AML-193 (cell line): ENCODE measurements around the gene RCSD1.
"Not testable (repeated sequence)": the region's sequence is repeated elsewhere in the genome, so short reads cannot be mapped to it uniquely, and the experiment has no call there.

ENCODE experiments used
- DNase-seq, 2 experiments: peaks; one replicate each; lab custom pipeline; 2025; lab: John Stamatoyannopoulos, UW

Gene RCSD1

DNA sequence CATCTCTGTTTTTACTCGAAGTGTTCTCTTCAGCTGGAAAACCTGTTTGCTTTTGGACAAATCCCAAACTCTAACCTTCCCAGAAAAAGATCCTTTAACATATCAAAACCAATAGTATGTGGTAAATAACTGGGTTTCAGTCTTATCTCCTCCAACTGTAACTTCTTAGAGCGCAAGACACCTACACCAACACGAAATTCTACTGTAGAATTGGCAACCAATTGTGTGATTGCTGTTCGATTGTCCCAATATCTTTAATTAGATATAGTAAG lies 85.9 kb downstream of the RCSD1 start:
- DNase-seq, result no peak

DNA sequence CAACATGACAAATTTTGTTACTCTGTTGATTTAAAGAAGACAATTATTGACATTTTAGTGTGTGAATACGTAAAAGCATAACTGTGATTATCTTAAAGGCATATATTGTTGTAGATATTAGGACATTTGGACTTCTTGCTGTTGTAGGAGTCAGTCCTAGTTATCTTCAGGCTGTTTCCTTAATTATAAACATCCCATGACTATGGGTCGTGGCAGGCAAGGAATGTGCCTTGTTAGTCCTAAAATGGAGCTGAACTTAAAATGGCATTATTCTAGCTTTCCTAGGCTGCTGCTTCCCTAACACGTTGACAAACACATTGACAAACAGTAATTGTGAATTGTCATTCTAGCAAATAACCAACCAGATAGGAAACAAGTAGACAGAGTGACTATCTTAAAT lies 87.3 kb downstream of the RCSD1 start:
- no peak for DNase-seq

DNA sequence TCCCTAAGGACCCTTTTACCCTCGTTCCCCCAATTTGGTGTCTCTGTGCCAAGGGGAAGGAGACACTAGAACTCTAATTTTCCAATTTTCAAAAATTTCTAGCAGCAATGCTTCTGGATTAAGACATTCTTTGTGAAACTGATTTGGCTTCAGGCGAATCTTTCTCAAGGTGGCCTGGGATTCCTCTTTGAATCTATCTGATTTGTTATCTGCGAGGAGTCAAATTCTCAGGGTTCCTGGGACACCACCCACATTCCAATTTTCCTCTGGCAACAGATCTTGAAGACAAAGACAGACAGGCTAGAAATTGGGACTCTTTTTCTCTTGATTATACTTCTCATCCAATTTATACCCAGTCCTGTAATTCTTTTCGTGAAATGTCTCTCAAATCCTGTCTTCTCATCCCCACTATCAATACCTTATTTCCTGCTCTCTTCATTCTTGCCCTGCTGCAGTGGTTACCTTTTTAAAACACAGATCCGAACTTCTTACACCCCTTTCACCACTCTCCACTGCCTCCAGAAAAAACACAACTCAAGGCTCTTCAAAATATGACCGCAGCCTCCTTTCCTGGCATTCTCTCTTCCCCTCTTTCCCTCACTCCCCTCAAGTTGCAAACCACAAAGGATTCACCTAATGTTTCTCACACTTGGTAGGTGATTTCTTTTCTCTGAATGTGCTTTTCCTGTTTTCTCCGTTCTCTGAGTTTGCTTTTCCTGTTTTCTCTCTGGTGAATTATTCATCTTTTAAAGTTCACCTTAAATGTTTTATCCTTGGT lies 89.1 kb downstream of the RCSD1 start:
- no peak for DNase-seq

DNA sequence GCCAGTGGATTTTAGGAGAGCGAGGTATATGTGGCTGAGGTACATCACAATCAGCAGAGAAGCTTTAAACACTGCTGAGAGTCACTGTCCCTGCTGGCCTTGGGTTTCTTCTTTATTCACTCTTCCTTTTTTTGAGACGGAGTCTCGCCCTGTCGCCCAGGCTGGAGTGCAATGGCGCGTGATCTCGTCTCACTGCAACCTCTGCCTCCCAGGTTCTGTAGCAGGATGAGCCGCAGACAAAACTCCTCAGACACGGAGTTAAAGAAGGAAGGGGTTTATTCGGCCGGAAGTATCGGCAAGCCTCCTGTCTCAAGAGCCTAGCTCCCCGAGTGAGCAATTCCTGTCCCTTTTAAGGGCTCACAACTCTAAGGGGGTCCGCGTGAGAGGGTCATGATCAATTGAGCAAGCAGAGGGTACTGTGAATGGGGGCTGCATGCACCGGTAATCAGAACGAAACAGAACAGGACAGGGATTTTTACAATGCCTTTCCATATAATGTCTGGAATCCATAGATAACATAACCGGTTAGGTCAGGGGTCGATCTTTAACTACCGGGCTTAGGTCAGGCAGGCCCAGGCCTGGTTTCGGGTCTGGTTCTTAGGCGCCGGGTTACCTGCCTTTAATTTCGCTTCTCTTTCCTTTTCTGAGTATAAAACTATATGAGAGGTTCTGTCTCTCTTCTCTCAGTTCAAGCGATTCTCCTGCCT lies 89.8 kb downstream of the RCSD1 start:
- DNase-seq, result not testable (repeated sequence)

DNA sequence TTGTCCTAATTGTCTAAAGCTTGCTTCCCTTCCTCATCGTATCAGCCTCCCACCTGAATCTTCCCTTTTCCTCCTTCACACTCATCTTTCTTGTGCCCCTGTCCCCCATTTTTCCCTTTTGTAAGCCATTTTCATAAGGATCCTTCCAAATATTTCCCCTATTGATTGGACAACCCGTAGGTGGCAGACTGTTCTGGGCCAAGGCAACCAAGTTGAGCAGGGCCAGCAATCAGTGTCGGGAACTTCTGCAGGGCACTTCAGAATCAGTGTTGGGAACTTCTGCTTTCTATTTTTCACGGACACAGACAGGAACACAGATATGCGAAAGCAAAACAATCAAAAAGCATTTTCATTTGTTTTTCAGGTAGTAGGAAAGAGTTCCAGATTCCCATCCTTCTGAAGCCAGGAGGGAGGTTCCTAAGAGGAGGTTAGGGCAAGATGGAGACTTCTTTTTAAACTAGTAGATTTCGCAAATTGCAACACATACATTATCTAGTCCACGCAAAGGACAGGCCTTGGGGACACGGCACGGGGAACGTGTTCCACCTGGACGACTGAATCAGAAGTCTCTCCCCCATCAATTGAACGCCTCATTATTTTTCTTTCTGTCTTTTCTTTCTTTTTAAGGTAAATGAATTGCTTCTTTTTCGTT lies 91.1 kb downstream of the RCSD1 start:
- DNase-seq, result peak; percentile 37 to 44

DNA sequence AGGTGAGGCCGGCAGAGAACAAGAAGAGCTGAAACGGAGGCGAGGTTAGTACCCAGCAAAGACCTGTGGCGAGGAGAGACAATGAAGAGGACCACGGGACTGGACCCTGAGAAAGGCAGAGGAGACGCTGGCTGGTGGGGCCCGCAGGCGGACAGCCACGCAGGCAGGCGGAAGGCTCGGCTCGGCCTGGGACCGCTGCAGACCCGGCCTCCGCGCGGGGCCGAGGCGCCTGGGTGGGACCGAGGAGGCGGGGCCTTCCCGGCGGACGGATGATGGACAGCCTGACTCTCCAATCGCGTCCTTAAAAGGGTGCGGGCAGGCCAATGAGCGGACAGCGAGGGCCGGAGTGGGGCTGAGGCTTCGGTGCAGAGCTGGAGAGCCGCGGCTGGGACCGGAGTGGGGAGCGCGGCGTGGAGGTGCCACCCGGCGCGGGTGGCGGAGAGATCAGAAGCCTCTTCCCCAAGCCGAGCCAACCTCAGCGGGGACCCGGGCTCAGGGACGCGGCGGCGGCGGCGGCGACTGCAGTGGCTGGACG lies 91.7 kb downstream of the RCSD1 start, which contains the start of gene MPZL1:
Gene MPZL1 (plus strand): TSS at position 366 of the 535 bp plus-strand sequence. CDS start 170 bp downstream, outside the sequence.
- peak; percentile 67 to 69 for DNase-seq

DNA sequence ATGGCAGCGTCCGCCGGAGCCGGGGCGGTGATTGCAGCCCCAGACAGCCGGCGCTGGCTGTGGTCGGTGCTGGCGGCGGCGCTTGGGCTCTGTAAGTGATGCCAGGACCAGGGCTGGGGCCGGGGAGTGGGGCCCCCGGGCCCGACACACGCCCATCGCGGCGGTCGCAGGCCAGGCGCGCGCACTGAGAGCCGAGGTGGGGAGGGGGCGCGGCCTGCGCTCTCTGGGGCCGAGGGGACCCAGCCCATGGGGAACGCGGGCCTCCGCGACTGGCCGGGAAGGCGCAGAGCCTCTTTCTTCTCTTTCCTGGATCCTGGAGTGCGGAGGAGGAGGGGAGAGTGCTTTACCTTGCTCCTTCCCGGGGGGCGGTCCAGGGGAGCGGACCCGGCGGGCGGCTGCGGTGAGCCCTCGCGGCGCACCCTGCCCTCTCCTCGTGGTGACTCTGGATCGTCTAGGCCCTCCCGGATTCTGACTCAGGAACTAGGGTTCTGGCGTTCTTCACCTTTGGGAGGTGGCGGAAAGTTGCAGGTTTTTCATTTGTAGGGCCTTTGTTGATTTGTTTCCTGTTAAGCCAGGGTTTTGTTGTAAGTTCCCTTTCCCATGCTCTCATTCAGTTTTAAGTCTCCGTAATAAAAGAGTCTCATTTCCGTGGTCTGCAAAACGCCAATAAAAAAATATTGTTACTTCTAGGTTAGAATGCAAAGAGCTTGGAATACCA lies 92.3 kb downstream of the RCSD1 start:
- peak in 1 of 2 experiments; percentile 22 for DNase-seq

DNA sequence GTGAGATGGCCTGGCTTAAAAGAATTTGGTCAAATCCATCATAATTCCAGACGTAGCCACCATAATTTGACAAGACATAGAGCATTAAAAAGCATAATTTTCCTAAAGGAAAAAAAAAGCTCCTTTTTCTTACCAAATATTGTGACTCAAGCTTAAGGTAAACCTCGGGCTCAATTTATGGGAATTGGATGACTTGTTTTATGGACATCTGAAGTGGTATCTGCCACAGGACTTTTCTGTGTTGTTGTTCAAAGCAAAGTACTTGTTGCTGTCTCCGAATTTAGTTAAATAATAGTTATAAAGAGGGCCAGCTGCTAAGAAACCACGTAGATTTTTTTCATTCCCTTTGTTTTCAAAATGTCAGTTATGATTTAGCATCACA lies 92.8 kb downstream of the RCSD1 start:
- no peak for DNase-seq

DNA sequence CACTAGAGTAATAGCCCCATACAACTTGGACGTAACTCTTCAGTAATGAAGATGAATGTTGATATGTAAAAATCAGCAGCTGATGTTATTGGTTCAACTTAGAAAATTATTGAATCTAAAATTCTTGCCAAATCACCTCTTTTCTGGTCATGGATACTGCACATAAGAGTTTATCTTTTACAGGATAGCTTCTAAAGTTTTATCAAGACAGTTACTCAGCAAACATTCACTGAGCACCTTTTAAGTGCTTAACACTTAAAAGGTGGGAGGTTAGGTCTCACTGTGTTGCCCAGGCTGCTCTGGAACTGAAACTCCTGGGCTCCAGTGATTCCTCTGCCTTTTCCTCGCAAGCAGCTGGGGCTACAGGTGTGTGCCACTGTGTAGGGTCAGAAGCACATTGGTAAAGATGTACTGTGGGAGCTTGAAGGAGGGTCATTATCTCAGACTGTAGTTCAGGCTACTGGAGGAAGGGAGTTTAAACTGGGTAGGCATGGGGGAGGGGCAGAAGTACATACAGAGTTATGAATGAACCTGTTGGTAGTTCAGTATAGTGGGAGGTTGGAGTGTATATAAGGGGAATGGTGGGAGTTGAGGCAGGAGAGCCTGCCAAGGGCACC lies 93.8 kb downstream of the RCSD1 start:
- no peak for DNase-seq

DNA sequence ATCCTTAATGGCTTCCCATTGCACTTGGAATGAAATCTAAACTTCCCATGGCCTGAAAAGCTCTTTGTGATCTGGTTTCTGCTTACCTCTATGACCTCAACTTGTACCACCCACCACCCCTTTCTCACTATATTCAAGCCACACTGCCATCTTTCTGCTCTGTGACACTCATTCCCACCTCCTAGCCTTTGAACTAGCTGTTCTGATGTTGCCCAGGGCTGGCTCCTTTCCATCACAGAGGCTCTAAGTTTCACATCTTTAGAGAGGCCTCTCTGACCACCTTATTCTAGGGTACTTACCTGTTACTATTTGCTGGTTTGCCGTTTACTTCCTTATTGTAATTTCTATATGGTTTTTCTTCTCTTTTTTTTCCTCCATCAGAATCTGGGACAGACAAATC lies 96.0 kb downstream of the RCSD1 start:
- no peak for DNase-seq

DNA sequence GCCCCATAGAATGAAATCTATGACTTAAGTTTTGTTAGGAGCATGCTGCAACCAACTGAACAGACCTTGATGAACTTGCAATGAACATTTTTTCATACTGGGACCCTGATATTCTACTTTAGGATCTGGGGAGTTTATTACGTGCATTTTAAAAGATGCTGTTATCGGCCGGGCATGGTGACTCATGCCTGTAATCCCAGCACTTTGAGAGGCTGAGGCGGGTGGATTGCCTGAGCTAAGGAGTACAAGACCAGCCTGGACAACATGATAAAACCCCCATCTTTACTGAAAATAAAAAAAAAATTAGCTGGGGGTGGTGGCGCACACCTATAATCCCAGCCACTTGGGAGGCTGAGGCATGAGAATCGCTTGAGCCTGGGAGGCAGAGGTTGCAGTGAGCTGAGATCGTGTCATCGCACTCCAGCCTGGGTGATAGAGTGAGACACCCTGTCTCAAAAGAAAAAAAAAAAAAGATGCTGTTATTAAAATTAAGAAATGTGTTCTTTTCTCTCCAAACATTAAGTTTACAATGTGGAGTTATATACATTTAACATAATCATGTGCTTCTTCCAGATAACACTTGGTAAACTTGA lies 98.9 kb downstream of the RCSD1 start:
- DNase-seq, result no peak

DNA sequence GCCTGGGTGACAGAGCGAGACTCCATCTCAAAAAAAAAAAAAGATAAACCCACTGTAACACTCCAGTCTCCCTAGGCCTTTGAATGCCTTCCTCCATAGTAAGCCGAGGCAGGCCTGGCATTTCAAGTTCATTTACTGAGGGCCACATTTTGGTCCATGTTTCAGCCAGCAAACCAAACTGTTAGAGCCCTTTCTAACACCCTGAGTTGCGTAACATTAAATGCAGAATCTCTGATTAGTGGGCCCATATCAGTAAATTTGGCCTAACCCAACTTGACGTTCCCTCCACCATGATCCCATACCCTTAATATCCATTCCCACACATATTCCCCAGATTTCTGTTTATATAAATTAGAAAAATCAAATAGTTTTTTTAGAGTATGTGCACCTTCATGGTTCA lies 104.2 kb downstream of the RCSD1 start:
- no peak for DNase-seq

DNA sequence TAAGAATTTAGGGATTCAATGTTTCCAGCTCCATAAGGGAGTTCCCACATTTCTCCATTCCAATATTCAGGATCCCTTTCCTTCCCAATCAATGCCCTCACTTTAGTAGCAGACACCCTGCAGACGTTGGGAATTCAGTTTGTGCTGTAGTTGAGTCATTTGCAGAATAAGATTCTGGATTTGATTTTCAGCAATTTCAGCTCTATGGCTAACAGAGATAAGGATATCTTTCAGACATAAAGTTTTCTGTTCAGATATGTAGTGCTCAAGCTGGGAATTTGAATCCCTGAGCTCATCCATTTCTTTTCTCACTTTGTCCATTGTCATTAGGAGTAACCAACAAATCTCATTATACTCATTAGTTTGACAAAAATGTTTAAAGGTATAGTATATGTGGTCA lies 104.8 kb downstream of the RCSD1 start:
- DNase-seq, result no peak

DNA sequence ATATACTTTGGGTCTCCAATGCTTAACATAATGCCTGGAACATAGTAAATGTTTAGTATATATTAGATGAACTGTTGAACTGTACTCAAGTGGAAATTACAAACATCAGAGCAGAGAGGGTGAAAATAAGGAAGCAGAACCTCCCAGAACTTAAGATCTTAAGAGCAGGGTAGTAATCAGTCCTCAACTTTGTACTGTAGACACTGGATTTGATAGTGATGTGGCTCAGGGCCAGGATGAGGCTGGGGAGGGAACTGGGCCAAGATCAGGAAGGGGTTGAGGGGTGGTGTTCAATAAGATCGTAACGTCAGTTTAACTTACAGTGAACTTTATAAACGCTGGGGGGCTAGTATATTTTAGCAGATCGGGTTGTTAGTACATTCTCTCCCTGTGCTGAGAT lies 107.1 kb downstream of the RCSD1 start:
- DNase-seq, result no peak

DNA sequence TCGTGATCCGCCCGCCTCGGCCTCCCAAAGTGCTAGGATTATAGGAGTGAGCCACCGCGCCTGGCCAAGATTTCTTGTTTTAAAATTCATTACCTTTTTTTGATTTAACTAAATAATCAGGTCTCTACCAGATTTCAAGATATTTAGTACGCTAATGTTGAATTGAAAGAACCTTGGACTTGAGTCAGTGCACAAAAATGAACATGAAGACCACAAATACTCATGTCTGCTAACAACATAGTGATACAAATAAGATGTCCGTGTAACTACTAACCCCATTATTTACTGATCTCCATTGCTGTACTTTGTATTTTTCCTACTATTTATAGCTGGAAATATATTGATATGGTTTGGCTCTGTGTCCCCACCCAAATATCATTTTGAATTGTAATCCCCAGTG lies 108.1 kb downstream of the RCSD1 start:
- DNase-seq, result no peak

DNA sequence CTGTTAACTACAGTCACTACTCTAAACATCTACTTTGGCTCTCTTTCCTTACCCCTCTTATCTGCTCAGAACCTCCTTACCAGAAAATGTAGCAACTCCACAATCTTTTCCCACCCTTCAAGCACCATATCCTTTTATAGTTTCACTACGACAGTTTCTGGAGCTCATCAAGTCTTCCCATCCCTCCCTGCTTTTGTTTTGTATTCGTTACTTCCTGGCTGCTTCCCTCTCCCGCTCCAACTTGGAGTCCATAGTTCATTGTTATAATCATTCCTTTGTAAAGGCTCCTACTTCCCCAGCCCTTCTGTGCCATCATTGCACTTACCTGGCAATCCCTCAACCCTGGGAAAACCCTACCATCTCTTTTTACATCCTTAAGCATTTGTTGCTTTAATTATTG lies 109.7 kb downstream of the RCSD1 start:
- DNase-seq, result no peak

DNA sequence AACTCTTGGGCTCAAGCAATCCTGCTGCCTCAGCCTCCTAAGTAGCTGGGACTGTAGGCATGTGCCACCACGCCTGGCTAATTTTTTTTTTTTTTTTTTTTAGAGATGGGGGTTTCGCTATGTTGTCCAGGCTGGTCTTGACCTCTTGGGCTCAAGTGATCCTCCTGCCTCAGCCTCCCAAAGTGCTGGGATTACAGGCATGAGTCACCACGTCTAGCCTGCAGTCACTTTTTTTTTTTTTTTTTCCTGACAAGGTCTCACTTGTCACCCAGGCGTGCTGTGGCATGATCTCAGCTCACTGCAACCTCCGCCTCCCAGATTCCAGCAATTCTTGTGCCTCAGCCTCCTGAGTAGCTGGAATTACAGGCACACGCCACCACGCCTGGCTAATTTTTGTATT lies 111.1 kb downstream of the RCSD1 start:
- DNase-seq, result not testable (repeated sequence)

DNA sequence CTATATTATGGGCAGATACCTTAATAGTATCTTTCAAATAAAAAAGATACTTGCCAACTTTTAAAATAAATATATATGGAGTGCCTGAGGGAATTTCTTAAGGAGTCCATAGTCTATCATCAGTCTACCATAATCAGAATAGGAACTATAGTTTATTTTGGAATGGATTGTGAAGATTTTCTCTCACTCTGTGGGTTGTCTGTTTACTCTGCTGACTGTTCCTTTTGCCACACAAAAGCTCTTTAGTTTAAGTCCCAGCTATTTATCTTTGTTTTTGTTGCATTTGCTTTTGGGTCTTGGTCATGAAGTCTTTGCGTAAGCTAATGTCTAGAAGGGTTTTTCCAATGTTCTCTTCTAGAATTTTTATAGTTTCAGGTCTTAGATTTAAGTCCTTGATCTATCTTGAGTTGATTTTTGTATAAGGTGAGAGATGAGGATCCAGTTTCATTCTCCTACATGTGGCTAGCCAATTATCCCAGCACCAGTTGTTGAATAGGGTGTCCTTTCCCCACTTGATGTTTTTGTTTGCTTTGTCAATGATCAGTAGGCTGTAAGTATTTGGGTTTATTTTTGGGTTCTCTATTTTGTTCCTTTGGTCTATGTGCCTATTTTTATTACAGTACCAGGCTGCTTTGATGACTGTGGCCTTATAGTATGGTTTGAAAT lies 112.5 kb downstream of the RCSD1 start:
- DNase-seq, result not testable (repeated sequence)

DNA sequence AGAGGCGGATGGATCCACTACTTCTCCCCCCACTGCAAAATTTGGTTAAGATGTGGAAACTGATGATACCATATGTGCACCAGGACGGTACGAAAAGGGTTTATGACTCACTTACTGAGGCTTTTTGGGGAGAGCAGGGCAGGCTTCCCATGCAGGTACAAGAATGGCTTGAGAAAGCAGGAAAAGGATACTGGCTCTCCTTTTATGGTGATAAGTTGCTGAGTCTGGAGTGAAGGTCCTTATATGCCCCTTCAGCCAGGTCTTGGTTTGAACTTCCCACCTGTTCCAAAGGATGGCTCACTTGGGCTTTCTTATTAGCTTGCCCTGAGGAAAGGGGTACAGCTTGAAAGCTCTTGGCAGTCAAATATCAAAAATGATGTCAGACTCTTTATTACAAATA lies 114.9 kb downstream of the RCSD1 start:
- DNase-seq, result no peak

DNA sequence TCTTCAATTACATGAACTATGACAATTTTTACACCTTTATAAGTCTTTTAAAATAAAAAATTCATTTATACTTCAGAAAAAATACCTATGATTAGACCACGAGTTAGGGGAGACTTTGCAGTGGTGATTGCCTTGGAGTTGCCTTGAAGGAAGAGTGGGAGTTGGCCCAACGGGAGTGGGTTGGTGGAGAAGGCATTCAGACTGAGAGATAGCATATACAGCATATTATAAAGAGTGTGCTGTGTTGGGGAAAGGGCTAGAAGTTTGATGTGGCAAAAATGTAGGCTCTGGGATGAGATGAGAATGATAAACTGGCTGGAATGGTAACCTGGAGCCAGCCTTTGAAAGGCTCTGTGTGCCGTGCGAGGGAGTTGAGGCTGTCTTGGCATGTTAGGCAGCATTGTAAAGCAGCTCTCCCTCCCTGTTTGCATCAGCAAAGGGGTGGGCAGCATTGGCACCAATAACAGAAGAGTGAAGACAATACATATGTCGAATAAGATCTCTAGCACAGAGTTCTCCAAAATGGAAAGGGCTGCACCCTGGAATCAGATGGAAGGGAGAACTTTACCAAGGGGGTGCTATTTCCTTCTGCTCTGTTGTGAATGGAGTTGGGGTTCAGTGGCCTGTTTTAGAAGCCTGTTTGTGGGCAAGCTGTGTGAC lies 116.1 kb downstream of the RCSD1 start:
- DNase-seq, result no peak
